CD4-positive, alpha-beta T cell treated with Interleukin-21 for 1 hour (primary cell): Measurements from ENCODE around the gene ZSWIM8.
A peak's percentile ranks its signal among the peaks of the same experiment; 100 is the strongest.

Experiments used
- DNase-seq: peaks from one replicate; pipeline ENCODE4 v3.0.0-alpha.2; 2020

The ZSWIM8 gene

DNA sequence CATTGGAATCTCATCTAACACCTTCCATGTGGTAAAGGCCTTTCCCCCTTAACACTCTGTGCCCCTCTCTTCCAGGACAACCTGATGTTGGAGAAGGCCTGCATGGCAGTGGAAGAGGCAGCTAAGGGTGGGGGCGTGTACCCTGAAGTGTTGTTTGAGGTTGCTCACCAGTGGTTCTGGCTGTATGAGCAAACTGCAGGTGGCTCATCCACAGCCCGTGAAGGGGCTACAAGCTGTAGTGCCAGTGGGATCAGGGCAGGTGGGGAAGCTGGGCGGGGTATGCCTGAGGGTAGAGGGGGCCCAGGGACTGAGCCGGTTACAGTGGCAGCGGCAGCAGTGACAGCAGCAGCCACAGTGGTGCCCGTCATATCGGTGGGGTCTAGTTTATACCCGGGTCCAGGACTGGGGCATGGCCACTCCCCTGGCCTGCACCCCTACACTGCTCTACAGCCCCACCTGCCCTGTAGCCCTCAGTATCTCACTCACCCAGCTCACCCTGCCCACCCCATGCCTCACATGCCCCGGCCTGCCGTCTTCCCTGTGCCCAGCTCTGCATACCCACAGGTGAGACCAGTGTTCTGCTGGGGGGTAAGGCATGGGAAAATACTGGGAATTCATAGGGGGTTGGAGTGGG lies 13.6 kb downstream of the ZSWIM8 start:
- no peak for DNase-seq

DNA sequence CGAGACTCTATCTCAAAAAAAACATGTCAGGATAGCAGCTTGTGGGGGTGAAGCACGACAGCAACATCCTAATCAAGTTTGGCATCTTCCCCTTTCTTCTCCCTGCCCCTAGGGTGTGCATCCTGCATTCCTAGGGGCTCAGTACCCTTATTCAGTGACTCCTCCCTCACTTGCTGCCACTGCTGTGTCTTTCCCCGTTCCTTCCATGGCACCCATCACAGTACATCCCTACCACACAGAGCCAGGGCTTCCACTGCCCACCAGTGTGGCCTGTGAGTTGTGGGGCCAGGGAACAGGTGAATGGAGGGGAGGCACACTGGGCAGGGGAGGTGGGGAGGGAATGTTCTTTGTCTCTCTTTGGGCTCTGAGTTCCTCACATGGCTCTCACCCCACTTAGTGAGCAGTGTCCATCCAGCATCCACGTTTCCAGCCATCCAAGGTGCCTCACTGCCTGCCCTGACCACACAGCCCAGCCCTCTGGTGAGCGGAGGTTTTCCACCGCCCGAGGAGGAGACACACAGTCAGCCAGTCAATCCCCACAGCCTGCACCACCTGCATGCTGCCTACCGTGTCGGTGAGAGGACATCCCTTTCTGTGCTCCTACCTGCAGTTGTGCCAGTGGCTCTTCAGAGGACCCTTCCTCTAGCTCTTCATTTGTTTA lies 14.6 kb downstream of the ZSWIM8 start:
- DNase-seq, result no peak

DNA sequence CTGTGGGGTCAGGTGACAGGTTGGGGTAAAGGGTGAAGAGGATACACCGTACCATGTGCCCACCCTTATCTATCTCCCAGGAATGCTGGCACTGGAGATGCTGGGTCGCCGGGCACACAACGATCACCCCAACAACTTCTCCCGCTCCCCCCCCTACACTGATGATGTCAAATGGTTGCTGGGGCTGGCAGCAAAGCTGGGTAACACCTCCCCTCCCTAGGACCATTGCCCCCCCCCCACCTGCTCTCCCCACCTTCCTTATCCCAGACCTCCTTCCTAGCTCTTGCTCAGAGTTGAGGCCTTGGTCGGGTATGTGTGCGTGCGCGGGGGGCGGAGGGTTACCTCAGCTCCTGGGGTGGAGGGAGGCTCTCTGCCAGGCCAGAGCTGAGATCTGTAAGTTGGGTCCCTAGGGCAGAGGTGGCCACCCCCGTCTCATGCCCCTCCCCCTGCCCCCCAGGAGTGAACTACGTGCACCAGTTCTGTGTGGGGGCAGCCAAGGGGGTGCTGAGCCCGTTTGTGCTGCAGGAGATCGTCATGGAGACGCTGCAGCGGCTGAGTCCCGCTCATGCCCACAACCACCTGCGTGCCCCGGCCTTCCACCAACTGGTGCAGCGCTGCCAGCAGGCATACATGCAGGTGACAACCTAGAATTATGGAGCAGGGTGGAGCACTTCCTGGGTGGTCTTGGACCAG lies 15.3 kb downstream of the ZSWIM8 start:
- DNase-seq, result no peak

DNA sequence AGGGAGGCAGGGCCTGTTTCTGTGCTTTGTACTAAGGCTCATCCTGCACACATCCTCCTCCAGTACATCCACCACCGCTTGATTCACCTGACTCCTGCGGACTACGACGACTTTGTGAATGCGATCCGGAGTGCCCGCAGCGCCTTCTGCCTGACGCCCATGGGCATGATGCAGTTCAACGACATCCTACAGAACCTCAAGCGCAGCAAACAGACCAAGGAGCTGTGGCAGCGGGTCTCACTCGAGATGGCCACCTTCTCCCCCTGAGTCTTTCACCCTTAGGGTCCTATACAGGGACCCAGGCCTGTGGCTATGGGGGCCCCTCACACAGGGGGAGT lies 15.8 kb downstream of the ZSWIM8 start:
- DNase-seq, result no peak

DNA sequence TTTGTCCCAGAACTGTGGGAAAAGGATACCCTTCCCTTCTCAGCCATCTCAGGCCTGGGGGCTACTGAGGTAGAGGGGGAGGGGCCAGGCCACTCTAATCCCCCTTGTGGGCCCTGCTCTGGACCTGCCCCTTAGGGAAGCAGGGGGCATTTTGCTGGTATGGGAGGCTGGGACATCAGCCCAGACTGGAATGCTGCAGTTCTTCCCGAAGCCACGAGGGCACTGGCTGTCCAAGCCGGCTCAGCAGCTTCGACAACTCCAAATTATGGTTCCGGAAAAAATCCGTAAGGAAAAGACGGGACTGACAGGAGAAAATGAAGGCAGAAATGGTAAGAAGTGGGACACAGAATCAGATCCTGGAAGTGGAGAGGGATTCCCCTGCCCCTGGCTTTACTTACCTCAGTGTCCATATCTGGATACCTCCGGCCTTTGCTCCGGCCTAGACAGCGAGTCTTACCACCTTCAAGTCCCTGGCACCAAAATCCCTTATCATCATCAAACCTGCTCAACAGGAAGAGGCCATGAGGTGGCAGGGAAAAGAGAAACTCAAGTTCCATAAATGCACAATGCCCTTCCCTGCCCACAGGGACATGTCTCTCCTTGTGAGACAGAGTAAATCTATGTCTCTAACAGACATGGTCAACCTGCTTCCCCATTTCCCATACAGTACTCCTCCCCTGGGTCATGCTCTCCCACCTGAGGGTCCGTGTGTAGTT lies 17.0 kb downstream of the ZSWIM8 start:
- no peak for DNase-seq

DNA sequence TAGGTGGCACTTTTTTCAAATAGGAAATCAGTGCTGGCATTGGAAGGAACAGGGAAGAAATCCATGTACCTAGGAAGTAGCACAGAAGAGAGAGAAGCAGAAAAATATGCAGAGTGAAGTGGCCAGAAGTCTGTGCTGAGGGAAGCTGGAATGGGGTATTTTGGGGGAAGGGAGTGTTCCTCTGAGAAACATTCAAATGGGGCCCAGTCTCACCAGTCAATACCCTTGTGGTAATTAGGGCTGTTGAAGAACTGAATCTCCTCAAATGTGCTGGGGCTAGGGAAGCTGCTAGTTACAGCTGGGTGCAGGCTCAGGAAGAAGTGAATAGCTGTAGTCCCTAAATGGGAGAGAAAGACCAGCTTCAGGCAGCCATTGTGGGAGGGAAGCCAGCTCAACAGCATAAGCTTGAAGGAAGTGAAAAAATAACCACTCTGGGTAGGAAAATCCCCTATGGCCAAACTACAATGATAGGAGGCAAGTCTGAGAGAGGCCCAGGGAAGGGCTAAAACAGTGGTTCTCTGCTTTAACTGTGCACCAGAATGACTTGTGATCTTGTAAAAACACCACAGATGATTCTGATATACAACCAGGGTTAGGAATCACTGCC lies 18.4 kb downstream of the ZSWIM8 start:
- no peak for DNase-seq

DNA sequence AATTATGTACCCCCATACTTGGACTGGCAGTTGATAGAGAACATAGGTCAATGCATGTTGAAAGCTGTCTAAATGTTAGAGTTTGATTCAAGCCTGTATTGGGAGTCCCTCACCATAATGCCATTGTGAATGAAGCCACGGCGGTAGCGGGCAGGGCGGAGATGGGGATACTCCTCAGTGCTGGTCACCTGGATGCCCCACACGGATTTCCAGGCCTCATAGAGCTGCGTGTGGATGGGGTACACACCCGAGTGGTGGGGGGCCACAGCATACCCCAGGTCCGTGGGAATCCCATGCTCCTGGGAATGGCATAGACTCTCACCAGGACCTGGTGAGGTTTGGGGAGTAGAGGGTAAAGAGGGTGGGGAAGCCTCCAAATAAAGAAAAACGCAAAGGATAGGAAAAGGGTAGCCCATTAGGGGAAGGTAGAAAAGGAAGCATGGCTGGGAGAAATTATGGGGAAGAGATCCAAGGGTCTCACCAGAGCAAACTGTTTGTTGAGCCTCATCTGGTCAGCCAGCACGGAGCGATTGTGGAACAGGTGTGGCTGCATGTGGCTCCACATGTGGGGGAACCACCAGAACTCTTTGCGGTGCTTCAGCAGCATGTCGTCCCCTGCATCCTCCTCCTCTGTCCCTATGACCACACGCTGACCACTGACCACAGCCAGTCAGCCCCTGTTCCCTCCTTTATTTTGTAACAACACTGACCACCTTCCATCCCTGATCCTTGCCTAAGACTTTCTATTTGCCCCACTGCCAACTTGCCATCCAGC lies 21.0 kb downstream of the ZSWIM8 start:
- DNase-seq, result no peak

DNA sequence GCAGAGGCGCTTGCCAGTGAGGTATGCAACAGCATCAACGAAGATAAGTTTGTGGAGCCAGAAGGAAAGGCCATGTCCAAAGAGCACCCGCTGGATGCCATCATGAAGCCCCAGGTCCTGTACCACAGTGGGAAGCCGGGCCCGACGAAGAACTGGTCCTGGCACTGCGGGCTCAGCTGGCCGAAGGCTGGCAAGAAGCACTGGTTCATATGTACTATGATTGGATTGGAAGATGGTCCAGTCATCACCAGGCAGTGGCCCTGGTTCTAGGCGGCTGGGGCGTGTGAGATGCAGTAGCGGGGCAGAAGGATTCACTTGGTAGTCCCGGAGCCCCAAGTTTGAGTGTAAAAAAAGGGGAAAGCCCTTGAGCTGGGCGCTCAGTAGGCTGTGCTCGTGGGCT lies 22.1 kb downstream of the ZSWIM8 start:
- DNase-seq, result no peak

DNA sequence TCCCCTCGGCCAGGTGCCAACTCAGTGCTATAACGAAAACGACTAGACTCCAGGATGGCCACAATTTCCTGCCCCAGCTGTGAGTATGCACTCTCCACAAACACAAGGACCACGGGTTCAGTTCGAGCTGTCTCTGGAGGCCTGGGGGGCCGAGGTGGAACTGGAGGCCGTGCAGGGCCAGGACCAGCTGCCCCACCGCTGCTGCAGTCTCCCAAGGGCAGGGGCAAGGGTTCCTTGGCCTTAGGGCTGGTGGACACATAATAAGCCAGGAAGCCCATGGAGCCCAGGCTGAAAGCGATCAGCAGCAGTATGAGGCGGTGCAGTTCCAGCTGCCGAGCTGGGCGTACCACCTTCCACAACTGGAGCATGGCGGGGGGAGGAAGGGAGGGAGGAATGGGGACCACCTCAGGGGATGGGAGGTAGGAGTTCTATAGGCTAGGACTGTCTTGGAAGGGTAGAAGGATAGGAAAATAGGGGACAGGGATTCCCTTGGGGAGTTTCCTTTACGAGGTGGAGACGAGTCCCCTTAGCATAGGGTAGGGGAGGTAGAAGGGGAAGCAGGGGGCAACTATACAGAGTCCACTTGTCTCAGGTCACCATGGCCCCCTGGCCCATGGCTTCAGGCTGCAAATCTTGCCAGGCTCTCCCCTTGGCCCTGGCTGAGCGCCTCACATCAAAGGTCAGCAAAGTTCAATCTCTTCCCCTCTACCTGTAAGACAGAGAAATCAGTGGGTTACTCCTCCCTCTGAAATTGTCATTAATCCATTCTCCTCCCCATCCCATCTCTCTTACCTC lies 22.8 kb downstream of the ZSWIM8 start:
- no peak for DNase-seq

DNA sequence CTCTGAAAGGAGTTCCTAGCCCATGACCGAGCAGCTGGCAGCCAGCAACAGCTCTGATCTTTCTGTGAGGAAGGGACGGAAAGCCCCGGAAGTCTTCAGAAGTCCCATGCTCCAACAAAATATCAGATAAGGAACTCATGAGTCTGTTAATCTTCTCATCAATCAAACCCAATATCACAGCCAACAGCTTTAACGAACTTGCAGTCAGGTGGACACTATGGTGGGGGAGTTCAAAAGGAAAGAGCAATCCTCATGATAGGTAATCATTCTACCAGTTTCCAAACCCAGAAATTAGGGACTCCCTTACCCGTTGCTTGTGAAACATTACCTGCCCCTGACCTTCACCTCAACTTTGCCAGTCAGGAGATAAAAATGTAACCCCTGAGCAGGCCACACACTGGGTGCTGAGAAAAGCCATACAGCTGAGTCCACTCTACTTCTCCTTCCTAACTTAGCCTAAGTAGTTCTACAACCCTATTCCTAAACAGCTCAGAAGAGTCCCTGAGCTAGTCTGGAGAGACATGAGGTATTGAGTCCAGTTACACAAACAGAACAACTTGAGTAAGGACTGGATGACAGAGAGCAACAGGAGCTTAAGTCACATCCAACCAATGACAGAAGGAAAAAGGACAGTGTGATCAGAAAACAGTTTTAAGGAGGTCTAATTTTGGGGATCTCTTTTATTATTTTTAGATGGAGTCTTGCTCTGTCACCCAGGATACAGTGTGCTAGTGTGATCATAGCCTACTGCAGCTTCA lies 23.8 kb downstream of the ZSWIM8 start:
- DNase-seq, result no peak

DNA sequence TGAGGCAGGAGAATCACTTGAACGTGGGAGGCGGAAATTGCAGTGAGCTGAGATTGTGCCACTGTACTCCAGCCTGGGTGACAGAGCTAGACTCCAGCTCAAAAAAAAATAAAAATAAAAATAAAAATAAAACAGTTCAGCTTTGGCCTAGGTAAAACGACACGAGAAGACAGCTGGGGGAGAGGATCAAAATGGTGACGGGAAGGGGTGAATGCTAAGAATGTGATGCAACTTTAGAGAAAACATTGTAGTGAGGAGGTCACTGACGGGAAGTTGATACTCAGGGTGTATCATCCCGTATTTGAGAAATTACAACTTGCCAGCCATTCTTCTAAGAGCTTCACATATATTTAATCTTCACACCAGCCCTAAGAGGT lies 24.9 kb downstream of the ZSWIM8 start:
- DNase-seq, result no peak

DNA sequence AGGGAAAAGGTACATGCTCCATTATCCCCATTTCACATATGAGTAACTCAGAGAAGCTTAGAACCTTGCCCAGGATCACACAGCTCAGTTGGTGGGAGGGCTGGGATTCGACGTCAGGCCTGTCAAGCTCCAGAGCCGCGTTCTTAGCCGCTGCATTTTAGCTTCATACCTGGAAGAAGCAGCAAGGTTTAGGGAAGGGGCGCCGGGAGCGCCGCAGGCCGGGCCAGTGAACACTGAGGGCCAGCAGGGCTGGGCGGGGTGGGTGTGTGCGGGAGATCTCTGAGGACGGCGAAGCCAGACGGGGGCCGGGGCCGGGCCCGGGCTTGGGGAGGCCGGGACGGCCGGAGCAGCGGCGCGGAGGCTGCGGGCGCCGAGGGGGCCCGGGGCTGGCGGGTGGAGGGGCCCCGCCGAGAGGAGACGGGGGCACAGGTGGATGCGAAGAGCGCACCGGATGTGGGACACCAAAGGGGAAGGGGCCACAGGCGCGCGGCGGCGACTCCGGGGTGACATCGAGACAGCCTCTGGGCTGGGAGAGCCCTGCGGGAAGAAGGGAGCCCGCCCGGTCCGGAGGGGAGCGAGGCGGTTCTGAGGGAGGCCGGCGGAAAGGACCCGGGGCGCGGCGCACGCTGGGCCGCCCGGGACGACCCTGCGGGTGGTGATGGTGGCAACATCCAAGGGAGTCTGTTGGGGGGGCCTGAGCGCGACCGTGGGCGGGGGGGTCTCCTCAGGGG lies 25.5 kb downstream of the ZSWIM8 start:
- DNase-seq, result peak; percentile 70

DNA sequence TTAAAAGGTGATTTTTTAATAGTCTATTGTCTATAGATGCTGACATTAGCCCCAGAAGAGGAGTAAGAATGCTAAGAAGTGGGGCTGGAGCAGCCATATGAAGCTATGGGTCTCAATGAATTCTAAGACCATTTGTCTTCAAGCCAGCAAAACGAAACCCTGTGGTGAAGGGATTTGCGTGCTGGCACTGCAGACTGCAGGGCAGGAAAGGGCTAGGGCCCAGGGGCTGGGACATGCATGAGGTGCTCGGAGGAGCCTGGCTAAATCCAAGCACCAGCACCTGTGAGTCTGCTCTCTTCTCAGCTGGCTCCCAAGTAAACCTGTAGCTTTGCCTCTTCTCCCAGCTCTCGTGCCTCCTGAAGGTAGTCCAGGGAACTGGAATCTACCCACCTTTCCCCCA lies 27.3 kb downstream of the ZSWIM8 start:
- DNase-seq, result no peak

DNA sequence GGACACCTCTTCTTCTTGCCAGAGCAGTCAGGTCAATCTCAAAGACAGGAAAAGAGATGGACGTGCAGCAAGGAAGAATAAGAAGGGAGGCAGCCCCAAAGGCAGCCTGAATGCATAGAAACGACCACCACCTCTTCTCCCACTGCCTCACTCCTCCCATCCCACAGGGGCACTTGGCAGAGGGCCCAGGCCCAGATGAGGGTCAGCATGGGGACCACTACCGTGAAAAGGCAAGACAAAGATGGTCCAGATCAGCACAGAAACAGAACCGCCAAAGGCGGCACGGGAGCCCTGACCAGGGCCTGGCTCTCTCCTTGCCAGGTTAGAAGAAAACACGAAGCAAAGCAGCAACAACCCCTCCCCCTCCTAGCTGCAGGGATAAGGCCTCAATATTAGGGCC lies 27.9 kb downstream of the ZSWIM8 start:
- no peak for DNase-seq

DNA sequence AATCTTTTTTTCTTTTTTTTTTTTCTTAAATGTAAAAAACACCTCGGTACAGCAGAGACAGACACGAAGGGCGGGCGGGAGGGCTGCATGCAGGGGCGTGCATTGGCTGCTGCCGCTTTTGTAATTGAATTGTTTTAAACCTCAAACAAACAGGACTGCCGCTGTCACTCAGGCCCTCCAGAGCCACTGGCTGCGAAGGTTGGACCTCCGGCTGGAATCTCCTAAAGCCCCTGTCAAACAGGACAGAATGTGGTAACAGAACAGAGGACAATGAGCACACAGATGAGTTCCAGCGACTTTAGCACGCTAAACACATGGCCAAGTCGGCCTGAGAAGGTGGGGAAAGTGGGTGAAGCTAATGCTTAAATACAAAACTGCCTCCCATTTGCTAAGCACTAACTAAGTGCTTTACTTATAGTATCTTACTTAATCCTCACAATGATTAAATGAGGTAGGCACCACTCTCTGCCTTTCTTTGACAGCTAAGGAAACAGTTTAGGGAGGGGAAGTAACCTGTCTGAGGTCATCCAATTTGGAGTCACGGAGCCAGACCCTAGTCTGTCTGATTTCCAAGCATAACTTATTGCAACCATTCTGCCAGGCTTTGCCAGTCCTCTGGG lies 29.0 kb downstream of the ZSWIM8 start:
- DNase-seq, result no peak

DNA sequence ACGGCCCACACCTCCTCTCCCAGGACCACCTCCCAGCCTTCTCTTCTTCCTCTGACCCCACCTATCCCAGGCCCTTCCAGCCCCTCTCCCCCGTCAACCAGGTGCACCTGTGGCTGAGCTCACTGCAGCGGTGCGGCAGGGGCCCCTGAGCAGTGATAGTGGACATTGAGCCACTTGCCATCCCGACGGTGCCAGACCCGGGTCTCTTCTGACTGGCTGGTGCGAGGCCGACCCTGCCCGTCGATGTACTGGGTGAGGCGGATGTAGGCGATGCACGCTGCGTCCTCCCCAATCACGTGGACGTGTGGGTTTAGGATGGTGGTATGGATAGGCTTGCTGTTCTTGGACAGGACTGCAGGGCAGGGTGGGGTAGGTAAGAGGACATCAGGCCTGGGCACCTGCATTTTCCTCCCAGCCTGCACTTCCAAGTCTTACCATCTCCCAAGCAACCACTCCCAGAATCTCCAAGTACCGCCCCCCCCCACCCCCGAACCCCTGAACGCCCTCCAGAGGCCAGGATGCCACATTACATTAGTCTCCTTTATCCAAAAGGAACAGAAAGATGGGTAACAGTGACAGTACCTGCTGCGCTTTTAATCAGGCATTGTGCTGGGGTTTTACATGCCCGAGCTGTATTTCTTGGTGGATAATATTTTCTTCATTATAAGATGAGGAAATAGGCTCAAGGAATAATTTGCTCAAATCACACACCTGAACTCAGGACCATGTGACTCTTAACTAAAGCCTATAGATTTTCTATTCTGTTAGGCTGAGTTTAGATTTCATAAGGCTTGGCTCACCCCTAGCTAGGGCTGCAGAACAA lies 29.7 kb downstream of the ZSWIM8 start:
- peak; percentile 20 for DNase-seq

DNA sequence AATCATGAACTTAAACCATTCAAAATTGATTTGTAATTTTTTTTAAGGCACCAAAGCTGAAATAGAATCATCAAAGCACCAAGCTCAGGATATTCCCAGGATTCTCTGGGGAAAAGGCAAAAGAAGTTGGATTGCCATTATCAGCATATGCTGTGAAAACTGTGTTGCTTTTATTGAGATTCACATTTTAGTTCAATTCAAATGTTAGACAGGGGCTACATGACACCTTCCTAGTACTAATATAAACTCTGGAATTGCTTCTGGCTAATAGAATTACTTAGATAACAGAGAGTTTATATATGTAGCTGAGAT lies 30.3 kb downstream of the ZSWIM8 start:
- no peak for DNase-seq

DNA sequence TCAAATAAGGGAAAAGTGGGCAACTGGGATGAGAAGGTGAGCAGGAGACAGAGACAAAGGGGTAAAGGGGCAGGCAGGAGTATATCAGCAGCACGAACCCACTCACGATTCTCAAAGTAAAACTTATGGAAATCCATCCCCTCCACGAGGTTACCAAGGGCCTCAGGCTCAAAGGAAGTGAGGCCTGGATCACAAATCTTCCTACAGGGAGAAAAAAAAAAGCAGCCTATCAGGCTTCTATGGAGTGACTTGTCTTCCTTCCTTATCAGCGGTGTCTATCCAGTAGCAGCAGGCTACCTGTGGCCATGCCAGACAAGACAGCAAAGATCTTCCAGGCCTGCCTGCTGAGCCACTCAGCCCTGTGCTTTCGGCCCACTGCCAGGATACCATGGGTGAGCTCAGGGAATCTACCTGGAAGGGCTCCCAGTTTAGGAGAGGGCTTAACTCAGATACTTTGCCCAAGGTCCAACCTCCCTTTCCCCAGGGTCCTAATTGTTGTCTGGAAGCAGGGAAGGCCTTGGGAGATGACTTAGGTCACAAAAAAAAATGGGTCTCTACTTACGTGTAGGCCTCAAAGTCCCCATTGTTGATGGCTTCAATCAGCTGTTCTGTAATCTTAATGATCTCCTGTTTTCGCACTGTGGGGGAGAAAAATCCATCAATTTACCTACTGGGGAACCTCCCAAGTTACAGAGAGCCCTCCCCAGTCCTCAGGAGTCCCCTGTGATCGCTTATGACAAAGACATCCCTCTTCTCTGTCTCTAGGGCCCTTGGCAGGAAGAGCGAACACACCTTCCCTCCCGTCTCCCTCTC lies 31.7 kb downstream of the ZSWIM8 start:
- no peak for DNase-seq
